Skeletal muscle tissue (tissue), 4 donors: Measurements from ENCODE around the gene ZFR2. TPM values are rescaled to one million over a fixed set of nuclear protein-coding genes. Genes with fewer than 3 reads are reported as not detected.

Source experiments
- H3K27ac ChIP-seq: one replicate; pipeline ENCODE4 v1.7.0; 2013; ENCODE audit warnings: mild to moderate bottlenecking, low read depth, low read length, inconsistent platforms
- H3K27me3 ChIP-seq, 3 donors: one replicate each; pipeline ENCODE4 v1.7.0; 2013; ENCODE audit warnings: low read length in 3 of 3; ENCODE audit not compliant: control insufficient read depth in 3 of 3, insufficient read depth in 3 of 3
- H3K36me3 ChIP-seq, 3 donors: one replicate each; pipeline ENCODE4 v1.7.0; 2013; ENCODE audit warnings: low read length in 3 of 3; ENCODE audit not compliant: control insufficient read depth in 3 of 3, insufficient read depth in 3 of 3
- H3K4me1 ChIP-seq, 3 donors: one replicate each; pipeline ENCODE4 v1.7.0; 2013; ENCODE audit warnings: low read length in 3 of 3, mild to moderate bottlenecking in 3 of 3; ENCODE audit not compliant: control insufficient read depth in 3 of 3, insufficient read depth in 3 of 3
- H3K4me3 ChIP-seq, 3 donors: one replicate each; pipeline ENCODE4 v1.7.0; 2013; ENCODE audit warnings: low read length in 3 of 3
- H3K9ac ChIP-seq, 3 donors: one replicate each; pipeline ENCODE4 v1.7.0; 2013; ENCODE audit warnings: low read length in 3 of 3, mild to moderate bottlenecking in 3 of 3, moderate library complexity in 2 of 3, low read depth in 1 of 3
- H3K9me3 ChIP-seq, 3 donors: one replicate each; pipeline ENCODE4 v1.7.0; 2013; ENCODE audit warnings: low read length in 3 of 3; ENCODE audit not compliant: control insufficient read depth in 3 of 3
- total RNA-seq: library from RNA; depleted of rRNA; stranded (reverse); fragments of >200 nt; gene quantifications from one replicate; pipeline ENCODE4 v1.2.3, GENCODE V29; 2014
- donor health status: Osteomylitis.

ZFR2 gene
- total RNA-seq, 1 donor from 2014 or later = not detected

DNA sequence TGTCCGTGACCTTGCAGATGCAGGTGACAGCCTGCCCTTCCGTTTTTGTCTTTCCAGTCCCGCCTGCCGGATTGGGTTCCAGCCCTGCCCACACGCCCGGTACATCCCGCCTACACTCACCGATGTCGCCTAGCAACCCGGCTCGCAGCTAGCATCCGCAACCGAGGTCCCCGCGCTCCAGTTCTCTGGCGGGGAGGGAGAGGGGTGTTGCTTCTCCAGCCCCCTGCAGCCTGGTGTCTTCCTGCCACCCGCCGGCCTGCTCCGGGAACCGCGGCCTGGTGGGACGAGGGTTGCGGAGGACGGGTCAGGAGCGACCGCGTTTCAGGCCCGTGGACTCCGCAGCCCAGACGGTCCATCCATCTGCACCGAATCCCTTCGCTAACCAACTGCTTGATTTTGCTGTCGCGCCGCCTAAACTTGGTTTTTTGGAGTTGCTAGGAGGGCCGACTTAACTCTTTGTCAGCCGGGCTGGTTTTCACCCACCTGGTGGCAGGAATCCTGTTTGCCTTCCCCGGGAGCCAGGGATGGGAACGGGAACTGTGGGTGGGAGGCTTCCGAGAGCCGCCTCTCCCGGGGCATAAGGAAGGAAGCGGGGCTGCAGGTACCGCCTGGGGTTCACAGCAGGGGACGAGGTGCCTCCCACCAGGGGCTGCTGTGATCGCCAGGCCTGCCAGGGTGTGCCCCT lies 67.3 kb downstream of the ZFR2 start:
- peaks cover 0 to 8% (median 2%) of the 10 kb centered on the region in 3 donors for H3K4me1 ChIP-seq
- H3K9me3 ChIP-seq = peaks cover 3 to 4% (median 3%) of the 10 kb centered on the region in 3 donors
- no peak overlapping the region for H3K9ac ChIP-seq
- H3K27ac ChIP-seq = no peak overlapping the region
- H3K27me3 ChIP-seq = peaks cover 29 to 46% (median 46%) of the 10 kb centered on the region in 3 donors
- H3K36me3 ChIP-seq = no peaks in the 10 kb centered on the region
- H3K4me3 ChIP-seq = no peak overlapping the region

DNA sequence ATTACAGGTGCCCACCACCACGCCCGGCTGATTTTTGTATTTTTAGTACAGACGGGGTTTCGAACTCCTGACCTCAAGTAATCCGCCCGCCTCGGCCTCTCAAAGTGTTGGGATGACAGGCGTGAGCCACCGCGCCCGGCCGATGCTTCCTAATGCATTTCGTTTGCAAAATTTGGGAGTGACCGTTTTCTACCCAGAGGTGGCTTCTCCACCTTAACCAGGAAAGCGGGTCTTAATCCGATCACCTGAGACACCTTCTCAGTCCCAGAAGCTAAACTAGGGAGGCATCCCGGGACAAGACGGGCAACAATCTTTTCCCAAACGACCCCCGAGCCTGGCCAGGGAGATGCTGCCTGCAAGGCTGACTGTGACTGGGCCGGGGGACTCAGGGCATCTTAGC lies 67.8 kb downstream of the ZFR2 start:
- H3K4me1 ChIP-seq = peaks cover 0 to 8% (median 2%) of the 10 kb centered on the region in 3 donors
- no peak overlapping the region for H3K27ac ChIP-seq
- no peaks in the 10 kb centered on the region for H3K36me3 ChIP-seq
- peaks cover 3 to 5% (median 3%) of the 10 kb centered on the region in 3 donors for H3K9me3 ChIP-seq
- no peak overlapping the region for H3K9ac ChIP-seq
- H3K27me3 ChIP-seq = peaks cover 29 to 46% (median 46%) of the 10 kb centered on the region in 3 donors
- no peak overlapping the region for H3K4me3 ChIP-seq

- no peak overlapping the region for H3K4me3 ChIP-seq
- H3K27me3 ChIP-seq = peaks cover 21 to 33% (median 27%) of the 10 kb centered on the region in 3 donors
- no peaks in the 10 kb centered on the region for H3K36me3 ChIP-seq
- no peak overlapping the region for H3K9ac ChIP-seq
- no peak overlapping the region for H3K27ac ChIP-seq
- peaks cover 0 to 8% (median 2%) of the 10 kb centered on the region in 3 donors for H3K4me1 ChIP-seq
- H3K9me3 ChIP-seq = peaks cover 3 to 5% (median 3%) of the 10 kb centered on the region in 3 donors
Observed at GRCh38 chr19:3798137-3798536, 70.7 kb downstream of the ZFR2 start.

DNA sequence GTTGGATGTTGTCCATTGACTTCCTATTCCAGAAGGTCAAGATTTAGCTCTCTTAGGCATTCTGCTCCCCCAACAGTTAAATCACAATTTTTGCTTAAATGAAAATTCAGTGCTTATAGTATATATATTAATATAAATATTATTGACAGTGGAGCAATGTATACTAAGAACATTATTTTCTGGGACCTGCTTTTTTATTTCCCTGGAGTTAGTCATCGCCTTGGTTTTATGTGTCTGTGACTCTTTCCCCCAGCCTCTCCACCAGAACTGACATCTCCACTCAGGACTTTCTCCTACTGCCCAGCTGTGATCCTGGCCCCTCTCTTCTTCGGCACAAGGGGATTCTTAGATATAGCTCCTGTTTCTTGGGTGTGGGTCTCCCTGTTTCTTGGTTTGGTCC lies 72.5 kb downstream of the ZFR2 start:
- Histone ChIP-seq H3K4me3 (no peak overlapping the region), H3K36me3 (no peaks in the 10 kb centered on the region), H3K27me3 (peaks cover 12 to 18% (median 14%) of the 10 kb centered on the region in 3 donors), H3K4me1 (peaks cover 0 to 3% (median 1%) of the 10 kb centered on the region in 3 donors), H3K27ac (no peak overlapping the region), H3K9me3 (peaks cover 3 to 5% (median 3%) of the 10 kb centered on the region in 3 donors), H3K9ac (no peak overlapping the region)

GRCh38 chr19:3793799-3794198 lies 75.0 kb downstream of the ZFR2 start:
- Histone ChIP-seq H3K36me3 (no peaks in the 10 kb centered on the region), H3K27ac (no peak overlapping the region), H3K9me3 (peaks cover 3 to 5% (median 3%) of the 10 kb centered on the region in 3 donors), H3K4me3 (no peak overlapping the region), H3K27me3 (peaks cover 8 to 12% (median 8%) of the 10 kb centered on the region in 3 donors), H3K4me1 (no peaks in the 10 kb centered on the region), H3K9ac (no peak overlapping the region)

DNA sequence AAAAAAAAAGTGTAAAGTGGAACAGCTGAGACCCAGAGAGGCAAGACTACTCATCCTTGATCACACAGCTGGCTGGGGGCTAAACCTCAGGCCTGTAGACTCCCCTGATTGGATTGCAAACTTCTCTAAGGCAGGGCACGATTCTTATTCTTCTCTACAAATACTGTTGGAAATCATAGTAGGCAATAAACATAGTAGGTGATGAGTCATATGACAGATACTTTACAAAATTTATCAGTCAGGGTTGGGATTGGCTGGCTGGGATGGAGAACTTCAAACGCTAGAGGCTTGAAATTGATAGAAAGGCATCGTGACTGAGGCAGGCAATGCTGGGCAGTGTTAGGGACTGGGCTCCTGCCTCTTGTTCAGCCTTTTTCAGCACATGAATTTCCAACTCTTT lies 76.7 kb downstream of the ZFR2 start:
- Histone ChIP-seq H3K27me3 (peaks cover 8 to 12% (median 8%) of the 10 kb centered on the region in 3 donors), H3K9ac (no peak overlapping the region), H3K27ac (no peak overlapping the region), H3K36me3 (no peaks in the 10 kb centered on the region), H3K9me3 (peaks cover 3 to 5% (median 3%) of the 10 kb centered on the region in 3 donors), H3K4me1 (no peaks in the 10 kb centered on the region), H3K4me3 (no peak overlapping the region)

GRCh38 chr19:3790941-3791340 lies 77.9 kb downstream of the ZFR2 start:
- H3K4me1 ChIP-seq = no peaks in the 10 kb centered on the region
- H3K27ac ChIP-seq = no peak overlapping the region
- H3K4me3 ChIP-seq = no peak overlapping the region
- H3K36me3 ChIP-seq = no peaks in the 10 kb centered on the region
- H3K9me3 ChIP-seq = no peaks in the 10 kb centered on the region
- H3K9ac ChIP-seq = no peak overlapping the region
- peaks cover 8 to 12% (median 8%) of the 10 kb centered on the region in 3 donors for H3K27me3 ChIP-seq

- peaks cover 12 to 15% (median 13%) of the 10 kb centered on the region in 3 donors for H3K27me3 ChIP-seq
- no peak overlapping the region for H3K27ac ChIP-seq
- H3K4me1 ChIP-seq = no peaks in the 10 kb centered on the region
- no peaks in the 10 kb centered on the region for H3K9me3 ChIP-seq
- H3K9ac ChIP-seq = no peak overlapping the region
- no peak overlapping the region for H3K4me3 ChIP-seq
- no peaks in the 10 kb centered on the region for H3K36me3 ChIP-seq
Observed at GRCh38 chr19:3790209-3790734, 78.6 kb downstream of the ZFR2 start.

GRCh38 chr19:3788996-3789778 lies 79.7 kb downstream of the ZFR2 start:
- no peak overlapping the region for H3K27ac ChIP-seq
- peaks cover 19 to 26% (median 22%) of the 10 kb centered on the region in 3 donors for H3K27me3 ChIP-seq

More at GRCh38 chr19:3788996-3789778, 79.7 kb downstream of the ZFR2 start:
- no peak overlapping the region for H3K9ac ChIP-seq
- H3K9me3 ChIP-seq = no peaks in the 10 kb centered on the region
- no peaks in the 10 kb centered on the region for H3K4me1 ChIP-seq
- H3K36me3 ChIP-seq = no peaks in the 10 kb centered on the region
- H3K4me3 ChIP-seq = no peak overlapping the region
